A549 (cell line): Measurements from ENCODE around the gene ZNF143. TPM values are rescaled to one million over a fixed set of nuclear protein-coding genes. Genes with fewer than 3 reads are reported as not detected.

Experiments
- ATAC-seq, 2 experiments: fragments of 200-7000 bp in 1 of 2; fragments of >200 bp in 1 of 2; cut with Nextera tagmentation in 1 of 2; cut with Tn5 transposase in 1 of 2; 3 replicates each; pipeline versions ENCODE4 v1.8.0 to v1.9.1; 2018 to 2020; ENCODE audit warnings: mild to moderate bottlenecking in 1 of 2, moderate library complexity in 1 of 2
- CTCF ChIA-PET: fragments of 300-600 bp; sonication (Branson Sonifier 250); formaldehyde crosslinking; extraction: SDS; loops from one replicate; lab custom pipeline; 2021; ENCODE audit warnings: antibody characterized with exemption, inconsistent platforms; lab: Yijun Ruan, JAX
- POLR2A ChIA-PET: fragments of 350-600 bp; formaldehyde crosslinking; extraction: SDS; loops from one replicate; lab custom pipeline; 2021; ENCODE audit warnings: antibody characterized with exemption, inconsistent platforms; lab: Yijun Ruan, JAX
- DNase-seq, 2 experiments: peaks; one replicate each; pipeline versions ENCODE4 v3.0.0 to v3.0.0-alpha.2; 2011 to 2016; ENCODE audit warnings: low read depth in 1 of 2, low spot score in 1 of 2
- FAIRE-seq: peaks from 2 replicates; lab custom pipeline; 2011; peaks lifted over from hg19 to GRCh38; lab: Jason Lieb, UNC
- H3K27ac ChIP-seq, 2 experiments: fragments of >200 bp; sonication (Bioruptor Twin); formaldehyde crosslinking; 3 replicates each; pipeline ENCODE4 v1.5.1; 2016 to 2017
- H3K4me1 ChIP-seq: fragments of >200 bp; sonication (Bioruptor Twin); formaldehyde crosslinking; 3 replicates; pipeline ENCODE4 v1.6.1; 2016
- H3K4me2 ChIP-seq: fragments of >200 bp; sonication (Bioruptor Twin); formaldehyde crosslinking; 3 replicates; pipeline ENCODE4 v1.6.1; 2016
- H3K4me3 ChIP-seq: fragments of >200 bp; sonication (Bioruptor Twin); formaldehyde crosslinking; 3 replicates; pipeline ENCODE4 v1.5.1; 2016
- H3K9me3 ChIP-seq: fragments of >200 bp; sonication (Bioruptor Twin); formaldehyde crosslinking; 3 replicates; pipeline ENCODE4 v1.6.1; 2016
- BHLHE40 ChIP-seq: IDR thresholded peaks from 2 replicates; pipeline ENCODE4 v1.6.1; 2012; ENCODE audit warnings: low read depth, low read length, inconsistent platforms
- CBX2 ChIP-seq: fragments of 200-600 bp; sonication (generic); IDR thresholded peaks from 2 replicates; pipeline ENCODE4 v1.6.1; 2016; ENCODE audit warnings: low read depth, mild to moderate bottlenecking, borderline replicate concordance
- CBX8 ChIP-seq: fragments of 200-600 bp; sonication (generic); IDR thresholded peaks from 2 replicates; pipeline ENCODE4 v1.6.1; 2016
- CHD2 ChIP-seq: fragments of 150-350 bp; IDR thresholded peaks from 2 replicates; pipeline ENCODE4 v1.6.1; 2014; ENCODE audit warnings: low read length; ENCODE audit not compliant: partially characterized antibody
- CHD4 ChIP-seq: fragments of 200-600 bp; sonication (generic); IDR thresholded peaks from 2 replicates; pipeline ENCODE4 v1.6.1; 2016; ENCODE audit warnings: antibody characterized with exemption, mild to moderate bottlenecking, borderline replicate concordance
- FOSB ChIP-seq: fragments of 250-450 bp; sonication (Bioruptor Pico); IDR thresholded peaks from 2 replicates; pipeline ENCODE4 v1.5.0; 2020; ENCODE audit warnings: mild to moderate bottlenecking, moderate library complexity
- FOSL2 ChIP-seq, 2 experiments: fragments of 450-650 bp in 1 of 2; fragments of >200 bp in 1 of 2; sonication (Bioruptor Twin) in 1 of 2; formaldehyde crosslinking; IDR thresholded peaks; 2 replicates each; pipeline versions ENCODE4 v1.5.0 to v1.6.1; 2016 to 2020; ENCODE audit warnings: mild to moderate bottlenecking in 1 of 2, moderate library complexity in 1 of 2
- HOXB13 ChIP-seq: fragments of 250-450 bp; sonication (Bioruptor Pico); IDR thresholded peaks from 2 replicates; pipeline ENCODE4 v1.5.0; 2020; ENCODE audit warnings: low read depth, mild to moderate bottlenecking, moderate library complexity
- JUNB ChIP-seq: fragments of >200 bp; sonication (Bioruptor Twin); formaldehyde crosslinking; IDR thresholded peaks from 2 replicates; pipeline ENCODE4 v1.6.1; 2016
- MAX ChIP-seq: IDR thresholded peaks from 2 replicates; pipeline ENCODE4 v1.6.1; 2012
- MYC ChIP-seq: IDR thresholded peaks from 2 replicates; pipeline ENCODE4 v1.6.1; 2012; ENCODE audit warnings: mild to moderate bottlenecking, inconsistent platforms, low read length, improper control_type of control experiment, borderline replicate concordance
- NFE2L2 ChIP-seq: fragments of 150-350 bp; conservative IDR thresholded peaks from 2 replicates; pipeline ENCODE4 v1.6.1; 2014; ENCODE audit warnings: low read length
- RAD21 ChIP-seq, 2 experiments: fragments of >200 bp in 1 of 2; sonication (Bioruptor Twin) in 1 of 2; formaldehyde crosslinking in 1 of 2; IDR thresholded peaks in 1 of 2; conservative IDR thresholded peaks in 1 of 2; 2 replicates in 1 of 2; 3 replicates in 1 of 2; pipeline ENCODE4 v1.6.1; 2012 to 2018; ENCODE audit warnings: inconsistent platforms in 1 of 2
- REST ChIP-seq: fragments of 200-600 bp; sonication (generic); IDR thresholded peaks from 2 replicates; pipeline ENCODE4 v1.6.1; 2016; ENCODE audit warnings: antibody characterized with exemption, mild to moderate bottlenecking, moderate library complexity
- SMC3 ChIP-seq: fragments of >200 bp; sonication (Bioruptor Twin); formaldehyde crosslinking; IDR thresholded peaks from 3 replicates; pipeline ENCODE4 v1.6.1; 2018; ENCODE audit warnings: inconsistent platforms
- SREBF2 ChIP-seq: fragments of 450-650 bp; IDR thresholded peaks from 2 replicates; pipeline ENCODE4 v1.6.1; 2014; ENCODE audit warnings: mild to moderate bottlenecking, moderate library complexity
- ZC3H11A ChIP-seq: fragments of 450-650 bp; IDR thresholded peaks from 2 replicates; pipeline ENCODE4 v1.6.1; 2014; ENCODE audit warnings: antibody characterized with exemption, mild to moderate bottlenecking
- ZFP36 ChIP-seq: fragments of 450-650 bp; IDR thresholded peaks from 2 replicates; pipeline ENCODE4 v1.6.1; 2014; ENCODE audit warnings: borderline replicate concordance; ENCODE audit not compliant: partially characterized antibody
- ZSCAN20 ChIP-seq: fragments of 250-450 bp; sonication (Bioruptor Pico); IDR thresholded peaks from 2 replicates; pipeline ENCODE4 v1.8.0; 2022; ENCODE audit warnings: mild to moderate bottlenecking, moderate library complexity
- WGBS: methylation state at CpG from one replicate; pipeline ENCODE4 v1.1.6; 2017; ENCODE audit errors: missing lambda C conversion rate; 5-methylcytosine and 5-hydroxymethylcytosine counted together
- polyA plus RNA-seq, 4 experiments: library from polyadenylated mRNA; depleted of rRNA in 3 of 4; stranded (reverse); fragments of >200 nt; fragmentation: RNase III in 1 of 4; extraction: RNeasy Plus Mini Kit Qiagen cat#74134 plus additional on column Dnase treatment in 1 of 4; gene quantifications; 2 replicates in 3 of 4; 3 replicates in 1 of 4; pipeline ENCODE4 v1.2.3, GENCODE V29; 2011 to 2017

Gene ZNF143
- polyA plus RNA-seq, 2 of the 4 experiments (the other 2 are of a cell fraction) = 14.4 to 38.4 TPM

GRCh38 chr11:9516113-9516512 lies 55.3 kb downstream of the ZNF143 start:
- Histone ChIP-seq H3K4me3 (no peak overlapping the region), H3K4me2 (no peak overlapping the region)
- CTCF ChIA-PET = interaction anchor here (0.9 to 2.4 kb wide), 2 partner anchors 9 to 350 kb away, joined by 3 to 21 read pairs; no protein-coding TSS in a partner anchor
- WGBS = 88% methylated on average over 4 of the region's 4 CpGs
- no peak for TF ChIP-seq CHD2
- TF ChIP-seq NFE2L2 = no peak
- TF ChIP-seq MAX = no peak
- no peak for TF ChIP-seq RAD21 (conservative IDR thresholded peaks at IDR 0.05 in 1 of 2, IDR thresholded peaks at IDR 0.05 in 1 of 2)
- no peak for TF ChIP-seq FOSB
- no peak for TF ChIP-seq SMC3
- no peak for TF ChIP-seq ZSCAN20 (CRISPR knock-in tag)
- TF ChIP-seq HOXB13 (CRISPR knock-in tag) = no peak
- TF ChIP-seq FOSL2 (IDR thresholded peaks at IDR 0.05) = no peak
- no peak for TF ChIP-seq FOSL2 (CRISPR knock-in tag; IDR thresholded peaks at IDR 0.05)
- no peak for TF ChIP-seq CHD4
- TF ChIP-seq CBX2 = no peak
- TF ChIP-seq, all 56 proteins: peak for 0
- POLR2A ChIA-PET = no interaction called here
- DNase-seq = peak in 1 of 2 experiments; percentile 53
- FAIRE-seq = no peak
- Histone ChIP-seq H3K9me3 (no peaks in the 10 kb centered on the region), H3K27ac (no peak overlapping the region), H3K4me1 (peaks cover 2% of the 10 kb centered on the region; the same call in 2 of the 3 replicates)
- no peak for ATAC-seq

- FAIRE-seq (peak; percentile 56), DNase-seq (no peak), ATAC-seq (no peak)
- no peak overlapping the region for H3K27ac ChIP-seq
- 94% methylated on average over 9 of the region's 9 CpGs for WGBS
- CTCF ChIA-PET = interaction anchor here (0.6 to 1.4 kb wide), 6 partner anchors 12 to 792 kb away, joined by 3 to 6 read pairs (median 4); no protein-coding TSS in a partner anchor
- no peak for TF ChIP-seq MYC
- TF ChIP-seq ZC3H11A = no peak
- no peak for TF ChIP-seq REST
- no peak for TF ChIP-seq ZFP36
- TF ChIP-seq SREBF2 = no peak
- no peak for TF ChIP-seq BHLHE40
- no peak for TF ChIP-seq JUNB
- no peak overlapping the region for H3K4me3 ChIP-seq
- no peaks in the 10 kb centered on the region for H3K9me3 ChIP-seq
- POLR2A ChIA-PET = interaction anchor here (0.7 to 0.9 kb wide), 2 partner anchors 58 to 337 kb away, joined by 4 to 6 read pairs; partner anchors contain the start of gene ZNF143
- no peaks in the 10 kb centered on the region for H3K4me1 ChIP-seq
- H3K4me2 ChIP-seq = no peak overlapping the region
Observed at GRCh38 chr11:9518835-9519410, 58.1 kb downstream of the ZNF143 start.

GRCh38 chr11:9524001-9524400 lies 63.2 kb downstream of the ZNF143 start:
- FAIRE-seq = no peak
- Histone ChIP-seq H3K4me1 (peaks cover 25% of the 10 kb centered on the region), H3K27ac (no peak overlapping the region), H3K4me3 (no peak overlapping the region), H3K4me2 (no peak overlapping the region)
- TF ChIP-seq RAD21 (conservative IDR thresholded peaks at IDR 0.05 in 1 of 2, IDR thresholded peaks at IDR 0.05 in 1 of 2) (no peak), CBX8 (no peak)
- TF ChIP-seq, all 56 proteins: peak for 0
- 86% methylated on average over 2 of the region's 2 CpGs for WGBS
- ChIA-PET CTCF (interaction anchor here (3.1 to 5.3 kb wide), 2 partner anchors 11 to 90 kb away, joined by 15 to 25 read pairs; no protein-coding TSS in a partner anchor), POLR2A (no interaction called here)
- no peaks in the 10 kb centered on the region for H3K9me3 ChIP-seq
- DNase-seq (no peak), ATAC-seq (no peak)
